GM21515 (cell line): ENCODE results near the gene SRGAP1.
"Not testable (repeated sequence)": the region's sequence is repeated elsewhere in the genome, so short reads cannot be mapped to it uniquely, and the experiment has no call there.

Experiments used
- ATAC-seq: cut with Tn5 transposase; IDR thresholded peaks from one replicate; pipeline ENCODE4 v1.9.1; 2021; ENCODE audit not compliant: unreplicated experiment

Gene SRGAP1

GRCh38 chr12:64103825-64104740 is 259.6 kb downstream of the SRGAP1 start:
- ATAC-seq = no peak

- ATAC-seq = no peak
Observed at GRCh38 chr12:64105026-64105425, 260.5 kb downstream of the SRGAP1 start.

- ATAC-seq = no peak
Observed at GRCh38 chr12:64107776-64108175, 263.3 kb downstream of the SRGAP1 start.

- no peak for ATAC-seq
Observed at GRCh38 chr12:64109706-64110105, 265.2 kb downstream of the SRGAP1 start.

GRCh38 chr12:64110864-64111263 is 266.4 kb downstream of the SRGAP1 start:
- no peak for ATAC-seq

- ATAC-seq = no peak
Observed at GRCh38 chr12:64116969-64117368, 272.5 kb downstream of the SRGAP1 start.

- no peak for ATAC-seq
Observed at GRCh38 chr12:64120568-64120967, 276.1 kb downstream of the SRGAP1 start.

- not testable (repeated sequence) for ATAC-seq
Observed at GRCh38 chr12:64121086-64121485, 276.6 kb downstream of the SRGAP1 start.

- ATAC-seq = no peak
Observed at GRCh38 chr12:64122154-64122553, 277.7 kb downstream of the SRGAP1 start.

- ATAC-seq = no peak
Observed at GRCh38 chr12:64122995-64123394, 278.5 kb downstream of the SRGAP1 start.

- ATAC-seq = no peak
Observed at GRCh38 chr12:64123448-64123847, 278.9 kb downstream of the SRGAP1 start.

GRCh38 chr12:64124511-64125197 is 280.2 kb downstream of the SRGAP1 start:
- no peak for ATAC-seq

GRCh38 chr12:64125913-64126312 is 281.4 kb downstream of the SRGAP1 start:
- ATAC-seq = no peak

GRCh38 chr12:64127811-64128210 is 283.3 kb downstream of the SRGAP1 start:
- ATAC-seq = no peak

GRCh38 chr12:64128366-64128765 is 283.9 kb downstream of the SRGAP1 start:
- ATAC-seq = no peak

- ATAC-seq = not testable (repeated sequence)
Observed at GRCh38 chr12:64130476-64130875, 286.0 kb downstream of the SRGAP1 start.

GRCh38 chr12:64131456-64131855 is 287.0 kb downstream of the SRGAP1 start:
- not testable (repeated sequence) for ATAC-seq

- ATAC-seq = not testable (repeated sequence)
Observed at GRCh38 chr12:64132672-64133071, 288.2 kb downstream of the SRGAP1 start.

- no peak for ATAC-seq
Observed at GRCh38 chr12:64137117-64137516, 292.6 kb downstream of the SRGAP1 start.

GRCh38 chr12:64139021-64139420 is 294.5 kb downstream of the SRGAP1 start:
- ATAC-seq = no peak

- no peak for ATAC-seq
Observed at GRCh38 chr12:64142382-64142781, 297.9 kb downstream of the SRGAP1 start.

- no peak for ATAC-seq
Observed at GRCh38 chr12:64142784-64143183, 298.3 kb downstream of the SRGAP1 start.
